HCT116 (cell line): Measurements from ENCODE around the gene KMT2D. TPM values are rescaled to one million over a fixed set of nuclear protein-coding genes. Genes with fewer than 3 reads are reported as not detected.

Source experiments
- ATAC-seq: fragments of 200-7000 bp; cut with Tn5 transposase; 2 replicates; pipeline ENCODE4 v1.9.1; 2020; ENCODE audit warnings: mild to moderate bottlenecking, moderate library complexity
- BruUV-seq: library from RNA; stranded (reverse); fragments of 400-500 nt; replicated peaks from 2 replicates; lab custom pipeline; 2021; lab: Mats Ljungman, UMichigan
- CTCF ChIA-PET: fragments of 300-600 bp; sonication (Branson Sonifier 250); formaldehyde crosslinking; loops from one replicate; lab custom pipeline; 2021; ENCODE audit warnings: antibody characterized with exemption; lab: Charles Lee
- POLR2A ChIA-PET: fragments of 300-600, 350-600 bp; sonication (Branson Sonifier 250); formaldehyde crosslinking; loops from one replicate; lab custom pipeline; 2021; ENCODE audit warnings: antibody characterized with exemption; lab: Charles Lee
- RAD21 ChIA-PET, 2 experiments: fragments of 300-600 bp; sonication (Branson Sonifier 250); formaldehyde crosslinking; loops; one replicate each; lab custom pipeline; 2023; ENCODE audit warnings: low total read pairs in 2 of 2; ENCODE audit not compliant: uncharacterized antibody in 2 of 2, unreplicated experiment in 2 of 2, low non-redundant PET in 1 of 2; lab: Charles Lee
- DNase-seq: peaks from one replicate; pipeline ENCODE4 v3.0.0-alpha.2; 2010; ENCODE audit warnings: low read depth, low spot score
- H2AFZ ChIP-seq: fragments of 200-600 bp; shearing (Covaris generic), sonication (generic); 2 replicates; pipeline ENCODE4 v1.6.1; 2017; ENCODE audit warnings: low read depth, mixed run types, mixed read lengths, antibody characterized with exemption, low read length; ENCODE audit not compliant: poor library complexity, severe bottlenecking
- H3K27ac ChIP-seq: 2 replicates; pipeline ENCODE4 v1.5.1; 2012; ENCODE audit warnings: low read depth, low read length
- H3K27me3 ChIP-seq: fragments of 200-600 bp; sonication (generic); 2 replicates; pipeline ENCODE4 v1.6.1; 2016; ENCODE audit warnings: mixed run types, low read length, mixed read lengths; ENCODE audit not compliant: insufficient read depth
- H3K36me3 ChIP-seq, 2 experiments: fragments of 200-500 bp in 1 of 2; fragments of 200-600 bp in 1 of 2; sonication (Bioruptor generic) in 1 of 2; sonication (generic) in 1 of 2; 2 replicates each; pipeline versions ENCODE4 v1.5.1 to v1.6.1; 2014 to 2016; ENCODE audit warnings: low read length in 2 of 2, inconsistent platforms in 1 of 2, mixed read lengths in 1 of 2, mixed run types in 1 of 2; ENCODE audit not compliant: insufficient read depth in 2 of 2, control insufficient read depth in 1 of 2
- H3K4me1 ChIP-seq, 2 experiments: fragments of 200-600 bp in 1 of 2; sonication (generic) in 1 of 2; 2 replicates each; pipeline versions ENCODE4 v1.5.1 to v1.6.1; 2012 to 2017; ENCODE audit warnings: low read length in 2 of 2, inconsistent platforms in 1 of 2, mild to moderate bottlenecking in 1 of 2, mixed read lengths in 1 of 2, mixed run types in 1 of 2, moderate library complexity in 1 of 2; ENCODE audit not compliant: insufficient read depth in 2 of 2, control insufficient read depth in 1 of 2
- H3K4me2 ChIP-seq: fragments of 200-600 bp; sonication (generic); 2 replicates; pipeline ENCODE4 v1.6.1; 2017; ENCODE audit warnings: mixed run types, low read length, mixed read lengths
- H3K4me3 ChIP-seq, 2 experiments: fragments of 200-600 bp in 1 of 2; sonication (generic) in 1 of 2; replicated peaks in 1 of 2; 2 replicates each; pipeline ENCODE4 v1.5.1; 2011 to 2016; ENCODE audit warnings: low read length in 2 of 2, control low read depth in 1 of 2, low read depth in 1 of 2, mild to moderate bottlenecking in 1 of 2, mixed read lengths in 1 of 2, mixed run types in 1 of 2
- H3K79me2 ChIP-seq: fragments of 200-600 bp; sonication (generic); 2 replicates; pipeline ENCODE4 v1.6.1; 2017; ENCODE audit warnings: mild to moderate bottlenecking, mixed run types, low read length, moderate library complexity, mixed read lengths; ENCODE audit not compliant: insufficient read depth
- H3K9ac ChIP-seq: fragments of 200-600 bp; sonication (generic); 2 replicates; pipeline ENCODE4 v1.6.1; 2016; ENCODE audit warnings: low read length, mixed read lengths
- H3K9me2 ChIP-seq: fragments of 200-600 bp; sonication (generic), shearing (Covaris generic); 2 replicates; pipeline ENCODE4 v1.6.1; 2017; ENCODE audit warnings: mixed run types, mild to moderate bottlenecking, moderate library complexity; ENCODE audit not compliant: insufficient read depth
- H3K9me3 ChIP-seq, 2 experiments: fragments of 200-500 bp in 1 of 2; fragments of 200-600 bp in 1 of 2; sonication (Bioruptor generic) in 1 of 2; sonication (generic) in 1 of 2; 2 replicates each; pipeline ENCODE4 v1.6.1; 2014 to 2017; ENCODE audit warnings: low read length in 2 of 2, mixed read lengths in 2 of 2, inconsistent platforms in 1 of 2, low read depth in 1 of 2, mild to moderate bottlenecking in 1 of 2, mixed run types in 1 of 2, moderate library complexity in 1 of 2; ENCODE audit not compliant: control insufficient read depth in 1 of 2, insufficient read depth in 1 of 2
- H4K20me1 ChIP-seq: fragments of 200-600 bp; sonication (generic), shearing (Covaris generic); 2 replicates; pipeline ENCODE4 v1.6.1; 2017; ENCODE audit warnings: mixed run types, mild to moderate bottlenecking, moderate library complexity; ENCODE audit not compliant: insufficient read depth
- ATF3 ChIP-seq: IDR thresholded peaks from 2 replicates; pipeline ENCODE4 v1.6.1; 2012
- CBX3 ChIP-seq: IDR thresholded peaks from 2 replicates; pipeline ENCODE4 v1.6.1; 2012; ENCODE audit warnings: low read depth
- CEBPB ChIP-seq: IDR thresholded peaks from 2 replicates; pipeline ENCODE4 v1.6.1; 2012; ENCODE audit warnings: low read depth
- CTCF ChIP-seq, 3 experiments: fragments of 200-600 bp in 1 of 3; sonication (generic) in 1 of 3; IDR thresholded peaks in 2 of 3; conservative IDR thresholded peaks in 1 of 3; 2 replicates each; pipeline ENCODE4 v1.5.1; 2012 to 2017; ENCODE audit warnings: low read depth in 2 of 3, low read length in 2 of 3, antibody characterized with exemption in 1 of 3, borderline replicate concordance in 1 of 3, control low read depth in 1 of 3, mild to moderate bottlenecking in 1 of 3, mixed read lengths in 1 of 3, mixed run types in 1 of 3, moderate library complexity in 1 of 3; ENCODE audit not compliant: insufficient read depth in 1 of 3
- ELF1 ChIP-seq: IDR thresholded peaks from 2 replicates; pipeline ENCODE4 v1.6.1; 2012; ENCODE audit warnings: low read depth, borderline replicate concordance
- EZH2 ChIP-seq: fragments of 200-600 bp; sonication (generic); IDR thresholded peaks from 2 replicates; pipeline ENCODE4 v1.6.1; 2017; ENCODE audit warnings: antibody characterized with exemption, mixed run types
- EZH2phosphoT487 ChIP-seq: fragments of 200-600 bp; IDR thresholded peaks from 2 replicates; pipeline ENCODE4 v1.6.1; 2018; ENCODE audit warnings: antibody characterized with exemption, borderline replicate concordance
- FOSL1 ChIP-seq: IDR thresholded peaks from 2 replicates; pipeline ENCODE4 v1.6.1; 2012; ENCODE audit warnings: low read depth
- POLR2A ChIP-seq: IDR thresholded peaks from 2 replicates; pipeline ENCODE4 v1.7.0; 2011; ENCODE audit warnings: borderline replicate concordance; ENCODE audit not compliant: insufficient read depth, insufficient read length; ENCODE audit errors: extremely low read depth
- POLR2AphosphoS5 ChIP-seq: IDR thresholded peaks from 2 replicates; pipeline ENCODE4 v1.6.1; 2011; ENCODE audit warnings: mild to moderate bottlenecking, low read depth, low read length, moderate library complexity
- RAD21 ChIP-seq: IDR thresholded peaks from 2 replicates; pipeline ENCODE4 v1.6.1; 2012; ENCODE audit warnings: low read depth, mild to moderate bottlenecking
- REST ChIP-seq: IDR thresholded peaks from 2 replicates; pipeline ENCODE4 v1.6.1; 2012; ENCODE audit warnings: low read depth
- SIN3A ChIP-seq: IDR thresholded peaks from 2 replicates; pipeline ENCODE4 v1.6.1; 2012; ENCODE audit warnings: low read depth
- SP1 ChIP-seq: IDR thresholded peaks from 2 replicates; pipeline ENCODE4 v1.6.1; 2012; ENCODE audit warnings: low read depth
- SRF ChIP-seq: IDR thresholded peaks from 2 replicates; pipeline ENCODE4 v1.6.1; 2012; ENCODE audit warnings: low read depth
- TCF7L2 ChIP-seq: IDR thresholded peaks from 2 replicates; pipeline ENCODE4 v1.7.0; 2011; ENCODE audit warnings: borderline replicate concordance, inconsistent platforms; ENCODE audit not compliant: insufficient read depth, insufficient read length; ENCODE audit errors: extremely low read depth
- YY1 ChIP-seq: IDR thresholded peaks from 2 replicates; pipeline ENCODE4 v1.6.1; 2011; ENCODE audit warnings: low read length, low read depth, moderate library complexity, mild to moderate bottlenecking; ENCODE audit not compliant: insufficient replicate concordance; ENCODE audit errors: extremely low read depth
- ZBTB33 ChIP-seq: IDR thresholded peaks from 2 replicates; pipeline ENCODE4 v1.6.1; 2011; ENCODE audit warnings: mild to moderate bottlenecking, low read length, moderate library complexity; ENCODE audit not compliant: insufficient replicate concordance; ENCODE audit errors: extremely low read depth
- ZNF274 ChIP-seq: fragments of 200-500 bp; sonication (Bioruptor generic); IDR thresholded peaks from 2 replicates; pipeline ENCODE4 v1.6.1; 2014; ENCODE audit warnings: mild to moderate bottlenecking, low read depth, low read length, inconsistent platforms
- intact Hi-C: fragments of 100-400 bp; cut with micrococcal nuclease; formaldehyde crosslinking; loops from 2 replicates; pipeline ENCODE4 v1.10.0; 2022
- total RNA-seq: library from RNA; stranded (reverse); gene quantifications from one replicate; pipeline ENCODE4 v1.2.1, GENCODE V29; 2021; ENCODE audit not compliant: unreplicated experiment

The KMT2D gene
- total RNA-seq, 1 experiment from 2014 or later, result 71.3 TPM

DNA sequence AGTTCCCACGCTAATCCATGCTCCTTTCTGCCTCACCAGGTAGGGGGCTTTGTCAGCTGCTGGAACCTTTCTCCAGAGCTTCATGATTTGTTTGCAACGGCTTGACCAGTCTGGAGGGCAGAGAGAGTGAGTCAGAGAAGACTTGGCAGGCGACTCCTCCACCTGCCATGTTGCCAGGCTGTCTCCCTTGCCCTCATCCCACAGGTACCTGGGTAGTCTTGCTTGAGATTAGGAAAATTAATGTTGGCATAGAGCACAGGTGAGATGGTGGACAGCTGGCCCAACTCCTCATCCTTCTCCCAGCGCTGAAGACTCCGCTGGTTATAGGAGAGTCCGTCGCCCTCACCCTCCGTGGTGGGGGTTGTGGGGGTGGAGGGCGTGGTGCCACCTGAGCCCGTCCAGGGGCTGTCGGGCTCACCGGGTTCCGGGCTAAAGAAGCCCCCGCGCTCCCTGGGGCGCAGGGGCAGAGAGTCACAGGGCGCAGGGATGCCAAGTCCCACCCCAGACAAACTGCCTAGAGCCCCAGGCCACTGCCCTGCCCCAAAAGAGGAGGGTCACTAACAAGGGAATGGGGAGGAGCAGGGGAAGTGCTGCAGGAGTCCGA is 18.6 kb downstream of the KMT2D start:
- Histone ChIP-seq H3K27me3 (no peaks in the 10 kb centered on the region), H4K20me1 (no peaks in the 10 kb centered on the region), H2AFZ (no peak overlapping the region), H3K4me3 (no peak overlapping the region), H3K4me1 (no peaks in the 10 kb centered on the region), H3K27ac (no peak overlapping the region), H3K9ac (no peak overlapping the region)
- POLR2A ChIA-PET, result no interaction called here
- intact Hi-C loops, result no loop called here
- no peak for DNase-seq
- BruUV-seq, result no TSS peak
- CTCF ChIA-PET, result no interaction called here
- RAD21 ChIA-PET, result no interaction called here
- no peak for TF ChIP-seq RAD21
- TF ChIP-seq TCF7L2, result no peak
- TF ChIP-seq SIN3A, result no peak
- TF ChIP-seq EZH2phosphoT487, result no peak
- TF ChIP-seq SRF, result no peak
- no peak for TF ChIP-seq CEBPB
- no peak for TF ChIP-seq POLR2AphosphoS5
- TF ChIP-seq EZH2, result no peak
- TF ChIP-seq FOSL1, result no peak
- no peak for TF ChIP-seq REST
- no peak for TF ChIP-seq ELF1
- TF ChIP-seq YY1, result no peak
- TF ChIP-seq POLR2A, result no peak
- no peak for TF ChIP-seq CBX3
- no peak for TF ChIP-seq CTCF (IDR thresholded peaks at IDR 0.05 in 2 of 3, conservative IDR thresholded peaks at IDR 0.05 in 1 of 3; ENCODE audit: borderline replicate concordance in 1 of 3, insufficient read depth in 1 of 3, low read depth in 2 of 3, low read length in 2 of 3)
- no peak for TF ChIP-seq ZNF274
- TF ChIP-seq ZBTB33, result no peak
- no peak for TF ChIP-seq SP1
- no peak for TF ChIP-seq ATF3
- TF ChIP-seq, all 23 proteins: peak for 0
- ATAC-seq, result no peak
- H3K4me2 ChIP-seq, result no peak overlapping the region
- no peaks in the 10 kb centered on the region for H3K79me2 ChIP-seq
- H3K9me3 ChIP-seq, result no peaks in the 10 kb centered on the region
- H3K36me3 ChIP-seq, result peaks cover 62 to 77% of the 10 kb centered on the region in 2 experiments; a peak in 3 of 4 replicates
- H3K9me2 ChIP-seq, result no peaks in the 10 kb centered on the region
